Peyer's patch (tissue), 4 donors: ENCODE measurements around the gene CERT1.

Experiments
- POLR2A ChIP-seq, 2 donors: fragments of 450-650 bp; IDR thresholded peaks; one replicate each; pipeline ENCODE4 v1.5.1; 2017; ENCODE audit warnings: antibody characterized with exemption in 2 of 2, mild to moderate bottlenecking in 2 of 2, moderate library complexity in 2 of 2
- TF ChIP-seq, protein P1 (sequence below), 6 experiments: fragments of 450-650 bp in 4 of 6; fragments of 200-600 bp in 2 of 6; sonication (generic) in 1 of 6; IDR thresholded peaks; one replicate each; pipeline ENCODE4 v1.5.1; 2017 to 2019; ENCODE audit warnings: antibody characterized with exemption in 6 of 6, mild to moderate bottlenecking in 3 of 6, moderate library complexity in 1 of 6

DNA sequence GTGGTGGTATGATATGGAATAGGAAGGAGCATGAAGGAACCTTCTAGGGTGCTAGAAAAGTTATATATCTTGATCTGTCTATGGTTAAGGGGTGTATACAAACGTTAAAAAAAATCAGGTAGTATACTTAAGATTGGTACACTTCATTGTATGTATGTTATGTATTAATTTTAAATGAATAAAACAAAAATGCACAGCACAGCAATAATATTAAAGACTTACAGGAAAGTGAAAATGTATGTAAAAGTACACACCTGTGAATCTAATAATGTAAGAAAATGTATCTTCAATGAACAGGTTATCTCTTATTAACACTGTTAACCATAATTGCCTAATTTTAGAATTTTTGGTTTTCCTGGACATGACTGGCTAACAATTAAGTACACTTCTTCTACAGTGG lies 97.2 kb downstream of the CERT1 start:
- TF ChIP-seq, protein P1, sequence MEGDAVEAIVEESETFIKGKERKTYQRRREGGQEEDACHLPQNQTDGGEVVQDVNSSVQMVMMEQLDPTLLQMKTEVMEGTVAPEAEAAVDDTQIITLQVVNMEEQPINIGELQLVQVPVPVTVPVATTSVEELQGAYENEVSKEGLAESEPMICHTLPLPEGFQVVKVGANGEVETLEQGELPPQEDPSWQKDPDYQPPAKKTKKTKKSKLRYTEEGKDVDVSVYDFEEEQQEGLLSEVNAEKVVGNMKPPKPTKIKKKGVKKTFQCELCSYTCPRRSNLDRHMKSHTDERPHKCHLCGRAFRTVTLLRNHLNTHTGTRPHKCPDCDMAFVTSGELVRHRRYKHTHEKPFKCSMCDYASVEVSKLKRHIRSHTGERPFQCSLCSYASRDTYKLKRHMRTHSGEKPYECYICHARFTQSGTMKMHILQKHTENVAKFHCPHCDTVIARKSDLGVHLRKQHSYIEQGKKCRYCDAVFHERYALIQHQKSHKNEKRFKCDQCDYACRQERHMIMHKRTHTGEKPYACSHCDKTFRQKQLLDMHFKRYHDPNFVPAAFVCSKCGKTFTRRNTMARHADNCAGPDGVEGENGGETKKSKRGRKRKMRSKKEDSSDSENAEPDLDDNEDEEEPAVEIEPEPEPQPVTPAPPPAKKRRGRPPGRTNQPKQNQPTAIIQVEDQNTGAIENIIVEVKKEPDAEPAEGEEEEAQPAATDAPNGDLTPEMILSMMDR (IDR thresholded peaks at IDR 0.05): no peak
- no peak for TF ChIP-seq POLR2A (IDR thresholded peaks at IDR 0.05)
